HG03460 (cell line): ENCODE measurements around the gene STH.

Source experiments
- ATAC-seq: cut with Tn5 transposase; IDR thresholded peaks from one replicate; pipeline ENCODE4 v1.9.1; 2021; ENCODE audit not compliant: unreplicated experiment

Gene STH

DNA sequence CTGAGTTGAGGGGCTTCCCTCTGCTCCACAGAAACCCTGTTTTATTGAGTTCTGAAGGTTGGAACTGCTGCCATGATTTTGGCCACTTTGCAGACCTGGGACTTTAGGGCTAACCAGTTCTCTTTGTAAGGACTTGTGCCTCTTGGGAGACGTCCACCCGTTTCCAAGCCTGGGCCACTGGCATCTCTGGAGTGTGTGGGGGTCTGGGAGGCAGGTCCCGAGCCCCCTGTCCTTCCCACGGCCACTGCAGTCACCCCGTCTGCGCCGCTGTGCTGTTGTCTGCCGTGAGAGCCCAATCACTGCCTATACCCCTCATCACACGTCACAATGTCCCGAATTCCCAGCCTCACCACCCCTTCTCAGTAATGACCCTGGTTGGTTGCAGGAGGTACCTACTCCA is 26.0 kb downstream of the STH start:
- ATAC-seq, result no peak

DNA sequence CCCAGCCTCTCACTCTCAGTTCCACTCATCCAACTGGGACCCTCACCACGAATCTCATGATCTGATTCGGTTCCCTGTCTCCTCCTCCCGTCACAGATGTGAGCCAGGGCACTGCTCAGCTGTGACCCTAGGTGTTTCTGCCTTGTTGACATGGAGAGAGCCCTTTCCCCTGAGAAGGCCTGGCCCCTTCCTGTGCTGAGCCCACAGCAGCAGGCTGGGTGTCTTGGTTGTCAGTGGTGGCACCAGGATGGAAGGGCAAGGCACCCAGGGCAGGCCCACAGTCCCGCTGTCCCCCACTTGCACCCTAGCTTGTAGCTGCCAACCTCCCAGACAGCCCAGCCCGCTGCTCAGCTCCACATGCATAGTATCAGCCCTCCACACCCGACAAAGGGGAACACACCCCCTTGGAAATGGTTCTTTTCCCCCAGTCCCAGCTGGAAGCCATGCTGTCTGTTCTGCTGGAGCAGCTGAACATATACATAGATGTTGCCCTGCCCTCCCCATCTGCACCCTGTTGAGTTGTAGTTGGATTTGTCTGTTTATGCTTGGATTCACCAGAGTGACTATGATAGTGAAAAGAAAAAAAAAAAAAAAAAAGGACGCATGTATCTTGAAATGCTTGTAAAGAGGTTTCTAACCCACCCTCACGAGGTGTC is 26.6 kb downstream of the STH start:
- ATAC-seq, result no peak

DNA sequence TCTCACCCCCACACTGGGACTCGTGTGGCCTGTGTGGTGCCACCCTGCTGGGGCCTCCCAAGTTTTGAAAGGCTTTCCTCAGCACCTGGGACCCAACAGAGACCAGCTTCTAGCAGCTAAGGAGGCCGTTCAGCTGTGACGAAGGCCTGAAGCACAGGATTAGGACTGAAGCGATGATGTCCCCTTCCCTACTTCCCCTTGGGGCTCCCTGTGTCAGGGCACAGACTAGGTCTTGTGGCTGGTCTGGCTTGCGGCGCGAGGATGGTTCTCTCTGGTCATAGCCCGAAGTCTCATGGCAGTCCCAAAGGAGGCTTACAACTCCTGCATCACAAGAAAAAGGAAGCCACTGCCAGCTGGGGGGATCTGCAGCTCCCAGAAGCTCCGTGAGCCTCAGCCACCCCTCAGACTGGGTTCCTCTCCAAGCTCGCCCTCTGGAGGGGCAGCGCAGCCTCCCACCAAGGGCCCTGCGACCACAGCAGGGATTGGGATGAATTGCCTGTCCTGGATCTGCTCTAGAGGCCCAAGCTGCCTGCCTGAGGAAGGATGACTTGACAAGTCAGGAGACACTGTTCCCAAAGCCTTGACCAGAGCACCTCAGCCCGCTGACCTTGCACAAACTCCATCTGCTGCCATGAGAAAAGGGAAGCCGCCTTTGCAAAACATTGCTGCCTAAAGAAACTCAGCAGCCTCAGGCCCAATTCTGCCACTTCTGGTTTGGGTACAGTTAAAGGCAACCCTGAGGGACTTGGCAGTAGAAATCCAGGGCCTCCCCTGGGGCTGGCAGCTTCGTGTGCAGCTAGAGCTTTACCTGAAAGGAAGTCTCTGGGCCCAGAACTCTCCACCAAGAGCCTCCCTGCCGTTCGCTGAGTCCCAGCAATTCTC is 27.4 kb downstream of the STH start:
- no peak for ATAC-seq

DNA sequence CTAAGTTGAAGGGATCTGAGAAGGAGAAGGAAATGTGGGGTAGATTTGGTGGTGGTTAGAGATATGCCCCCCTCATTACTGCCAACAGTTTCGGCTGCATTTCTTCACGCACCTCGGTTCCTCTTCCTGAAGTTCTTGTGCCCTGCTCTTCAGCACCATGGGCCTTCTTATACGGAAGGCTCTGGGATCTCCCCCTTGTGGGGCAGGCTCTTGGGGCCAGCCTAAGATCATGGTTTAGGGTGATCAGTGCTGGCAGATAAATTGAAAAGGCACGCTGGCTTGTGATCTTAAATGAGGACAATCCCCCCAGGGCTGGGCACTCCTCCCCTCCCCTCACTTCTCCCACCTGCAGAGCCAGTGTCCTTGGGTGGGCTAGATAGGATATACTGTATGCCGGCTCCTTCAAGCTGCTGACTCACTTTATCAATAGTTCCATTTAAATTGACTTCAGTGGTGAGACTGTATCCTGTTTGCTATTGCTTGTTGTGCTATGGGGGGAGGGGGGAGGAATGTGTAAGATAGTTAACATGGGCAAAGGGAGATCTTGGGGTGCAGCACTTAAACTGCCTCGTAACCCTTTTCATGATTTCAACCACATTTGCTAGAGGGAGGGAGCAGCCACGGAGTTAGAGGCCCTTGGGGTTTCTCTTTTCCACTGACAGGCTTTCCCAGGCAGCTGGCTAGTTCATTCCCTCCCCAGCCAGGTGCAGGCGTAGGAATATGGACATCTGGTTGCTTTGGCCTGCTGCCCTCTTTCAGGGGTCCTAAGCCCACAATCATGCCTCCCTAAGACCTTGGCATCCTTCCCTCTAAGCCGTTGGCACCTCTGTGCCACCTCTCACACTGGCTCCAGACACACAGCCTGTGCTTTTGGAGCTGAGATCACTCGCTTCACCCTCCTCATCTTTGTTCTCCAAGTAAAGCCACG is 28.3 kb downstream of the STH start:
- no peak for ATAC-seq

DNA sequence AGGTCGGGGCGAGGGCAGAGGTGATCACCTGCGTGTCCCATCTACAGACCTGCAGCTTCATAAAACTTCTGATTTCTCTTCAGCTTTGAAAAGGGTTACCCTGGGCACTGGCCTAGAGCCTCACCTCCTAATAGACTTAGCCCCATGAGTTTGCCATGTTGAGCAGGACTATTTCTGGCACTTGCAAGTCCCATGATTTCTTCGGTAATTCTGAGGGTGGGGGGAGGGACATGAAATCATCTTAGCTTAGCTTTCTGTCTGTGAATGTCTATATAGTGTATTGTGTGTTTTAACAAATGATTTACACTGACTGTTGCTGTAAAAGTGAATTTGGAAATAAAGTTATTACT is 28.9 kb downstream of the STH start:
- no peak for ATAC-seq

DNA sequence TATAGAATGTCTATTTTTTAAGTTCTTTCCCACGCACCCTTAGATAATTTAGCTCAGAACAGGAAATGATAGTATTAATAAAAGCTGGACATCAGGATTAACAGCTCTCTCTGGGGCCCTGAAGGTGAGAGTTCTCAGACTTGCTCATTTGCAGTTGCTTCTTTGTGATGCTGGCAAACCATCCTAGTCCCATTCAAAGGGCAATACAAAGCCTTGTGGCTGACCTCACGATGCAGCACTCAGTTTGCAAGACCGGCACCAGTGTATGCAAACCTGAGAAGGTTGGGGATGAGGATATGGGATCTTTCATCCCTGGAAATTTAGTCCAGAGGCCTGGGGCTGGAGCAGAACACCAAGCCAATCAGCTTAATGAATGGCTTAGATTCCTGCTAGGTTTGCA is 29.3 kb downstream of the STH start:
- ATAC-seq, result no peak

DNA sequence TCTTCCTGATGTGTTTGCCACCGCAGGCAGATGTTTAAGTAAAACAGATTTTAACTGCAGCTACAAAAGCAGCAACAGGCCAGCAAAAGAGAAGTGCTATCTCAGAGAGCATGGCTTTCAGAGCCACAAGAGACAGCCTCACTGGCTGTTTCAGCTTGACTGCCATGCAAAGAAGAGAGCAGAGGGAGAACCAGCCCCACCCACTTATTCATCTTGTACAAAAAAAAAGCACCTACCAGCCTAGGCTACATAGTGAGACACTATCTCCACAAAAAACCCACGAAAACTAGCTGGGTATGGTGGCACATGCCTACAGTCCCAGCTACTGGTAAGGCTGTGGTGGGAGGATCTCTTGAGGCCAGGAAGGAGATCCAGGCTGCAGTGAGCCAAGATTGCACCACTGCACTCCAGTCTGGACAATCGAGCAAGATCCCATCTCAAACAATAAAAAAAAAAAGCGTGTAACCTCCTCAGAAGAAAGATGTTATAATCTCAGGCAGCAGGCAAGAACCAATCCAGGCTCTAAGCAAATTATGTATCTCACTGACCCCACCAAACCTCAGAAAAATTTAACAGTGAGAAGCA is 30.0 kb downstream of the STH start:
- ATAC-seq, result no peak

DNA sequence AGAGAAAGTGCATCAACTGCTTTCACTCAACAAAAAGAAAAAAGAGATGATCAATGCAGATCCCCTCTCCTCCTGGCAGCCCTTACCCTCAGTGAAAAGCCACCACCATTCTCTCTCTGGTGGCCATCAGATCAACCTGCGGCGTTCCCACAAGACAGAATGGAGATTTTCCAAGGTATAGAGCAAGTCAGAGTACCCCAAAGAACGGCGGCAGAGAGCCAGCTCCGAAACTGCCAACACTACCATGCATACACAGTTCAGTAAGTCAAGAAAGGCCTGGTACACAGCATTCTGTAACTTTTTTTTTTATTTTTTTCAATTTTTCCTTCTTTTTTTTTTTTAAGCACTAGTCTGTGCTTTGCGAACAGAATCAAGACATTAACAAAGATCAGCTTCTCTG is 30.6 kb downstream of the STH start:
- ATAC-seq, result no peak

DNA sequence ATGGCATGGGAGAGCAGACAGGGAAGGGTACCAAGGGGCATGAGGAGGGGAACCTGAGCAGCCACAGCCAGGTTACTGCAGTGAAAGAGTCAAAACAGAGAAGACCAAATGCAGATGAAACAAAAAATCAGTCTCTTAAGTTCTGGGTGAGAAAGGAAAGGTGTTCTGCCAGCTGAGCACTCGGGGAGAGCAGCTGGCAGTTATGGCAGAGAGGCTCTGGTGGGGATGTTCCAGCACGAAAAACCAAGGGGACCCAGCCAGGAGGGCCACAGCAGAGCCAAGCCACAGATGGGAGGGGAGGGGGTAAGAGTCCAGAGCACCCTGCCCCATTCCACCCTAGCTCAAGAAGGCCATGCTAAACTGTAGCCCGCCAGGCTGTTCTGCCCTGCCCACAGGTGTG is 31.7 kb downstream of the STH start:
- no peak for ATAC-seq

DNA sequence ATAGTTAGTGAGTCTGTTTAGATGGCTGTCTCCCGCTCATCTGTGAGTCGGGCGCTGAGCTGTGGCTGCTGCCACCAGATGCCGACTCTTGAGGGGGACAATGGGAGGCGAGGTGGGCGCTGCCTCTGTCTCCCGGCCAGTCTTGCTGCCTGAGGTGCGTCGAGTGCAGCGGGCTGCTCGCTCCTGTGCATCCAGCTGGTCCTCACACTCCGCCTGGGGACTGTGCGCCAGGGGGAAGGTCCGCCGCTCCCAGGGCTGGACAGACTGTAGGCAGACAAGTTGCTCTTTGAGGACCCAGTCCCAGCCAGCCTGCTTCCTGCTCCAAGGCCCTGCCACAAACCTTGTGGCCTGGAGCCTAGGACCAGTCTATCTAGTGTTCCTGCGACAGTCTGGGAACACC is 32.4 kb downstream of the STH start:
- ATAC-seq, result no peak

DNA sequence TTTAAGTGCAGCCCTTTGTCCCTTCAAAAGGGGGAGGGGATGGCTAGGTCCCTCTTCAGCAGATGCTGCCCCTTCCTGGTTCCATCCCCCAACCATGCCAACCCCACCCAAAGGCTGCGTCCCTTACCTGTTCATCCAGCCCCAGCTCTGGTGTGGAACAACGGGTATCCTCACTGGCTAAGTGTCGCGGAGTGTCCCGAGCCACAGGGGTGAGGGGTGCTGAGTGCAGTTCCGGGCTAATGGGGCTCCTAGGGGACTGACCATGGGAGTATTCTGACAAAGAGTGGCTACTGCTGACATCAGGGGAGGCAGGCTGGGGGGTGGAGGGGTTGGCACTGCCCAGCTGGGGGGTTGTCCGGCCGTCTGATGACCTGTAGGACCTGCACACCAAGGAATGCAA is 32.9 kb downstream of the STH start:
- no peak for ATAC-seq

DNA sequence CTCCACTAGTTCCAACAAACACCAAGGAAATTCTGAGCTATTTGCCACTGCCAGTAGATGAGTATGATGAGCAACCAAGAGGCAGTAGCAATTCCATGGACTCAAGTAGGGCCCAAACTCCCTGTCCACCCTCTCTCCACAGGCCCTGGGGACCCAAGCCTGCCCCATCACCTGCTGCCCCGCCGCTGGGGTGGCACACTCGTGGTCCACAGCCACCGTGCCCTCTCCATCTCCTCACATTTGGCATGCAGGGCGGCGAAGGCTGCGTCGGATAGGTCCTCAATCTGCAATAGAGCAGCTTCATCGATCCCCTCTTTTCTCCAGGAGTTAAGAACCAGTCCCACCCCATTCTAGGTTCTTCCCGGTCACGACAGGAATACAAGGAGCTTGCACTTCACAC is 33.9 kb downstream of the STH start:
- no peak for ATAC-seq

DNA sequence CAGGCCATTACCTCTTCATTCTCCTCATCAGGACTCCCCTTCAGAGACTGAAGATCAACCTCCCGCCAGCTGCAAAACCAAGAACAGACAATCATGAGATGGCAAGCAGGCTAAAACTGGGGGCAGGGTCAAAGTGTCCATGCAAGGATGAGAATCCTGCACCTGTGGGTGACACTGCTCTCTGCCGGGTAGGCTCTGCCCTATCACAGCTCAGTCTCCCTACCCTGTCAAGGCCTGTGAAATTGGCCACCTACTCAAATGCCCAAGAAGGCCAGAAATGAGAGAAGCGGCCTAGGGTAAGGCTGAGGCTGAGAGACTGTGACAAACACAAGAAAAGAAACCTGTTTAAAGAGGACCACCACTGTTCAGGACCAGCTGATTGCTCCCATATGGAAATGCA is 34.3 kb downstream of the STH start:
- no peak for ATAC-seq

DNA sequence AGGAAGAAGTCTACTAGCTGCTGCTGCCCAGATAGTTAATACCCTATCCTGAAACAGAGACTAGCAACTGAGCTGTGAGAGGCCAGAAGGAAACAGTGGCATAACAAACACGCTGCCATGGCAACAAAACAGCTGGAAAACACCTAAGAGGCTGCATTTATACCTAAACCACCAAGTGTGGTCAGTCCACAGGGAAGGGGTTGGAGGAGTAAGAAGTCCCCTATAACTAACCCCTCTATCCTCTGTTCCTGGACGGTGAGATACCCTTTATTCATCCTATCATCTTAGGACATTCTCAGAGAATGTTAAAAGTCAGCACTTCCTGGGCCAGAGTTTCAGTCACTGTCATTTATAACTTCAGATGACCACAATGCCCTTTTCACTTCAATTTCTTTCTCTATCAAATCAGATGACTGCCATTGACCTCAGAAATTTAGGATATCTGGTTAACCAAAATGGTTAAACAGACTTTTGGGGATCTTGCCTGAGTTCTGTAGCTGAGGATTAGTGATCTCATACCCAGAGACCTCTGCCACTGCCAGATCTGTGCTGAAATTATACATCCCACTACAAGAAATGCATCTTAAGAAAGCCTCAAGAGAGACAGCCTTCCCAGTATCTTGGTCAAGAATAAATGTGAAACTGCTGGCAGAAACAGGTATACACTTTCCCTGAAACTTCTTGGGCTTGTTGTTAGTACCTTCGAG is 36.2 kb downstream of the STH start:
- ATAC-seq, result no peak

DNA sequence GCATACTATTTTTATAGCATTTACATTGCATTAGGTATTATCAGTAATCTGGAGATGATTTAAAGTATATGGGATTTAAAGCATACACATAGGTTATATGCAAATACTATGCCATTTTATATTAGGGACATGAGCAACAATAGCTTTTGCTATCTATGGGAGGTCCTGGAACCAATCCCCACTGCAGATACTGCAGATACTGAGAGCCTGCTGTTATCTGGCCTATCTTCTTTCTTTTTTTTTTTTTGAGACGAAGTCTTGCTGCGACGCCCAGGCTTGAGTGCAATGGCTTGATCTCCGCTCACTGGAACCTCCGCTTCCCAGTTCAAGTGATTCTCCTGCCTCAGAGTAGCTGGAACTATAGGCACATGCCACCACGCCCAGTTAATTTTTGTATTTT is 37.4 kb downstream of the STH start:
- no peak for ATAC-seq

DNA sequence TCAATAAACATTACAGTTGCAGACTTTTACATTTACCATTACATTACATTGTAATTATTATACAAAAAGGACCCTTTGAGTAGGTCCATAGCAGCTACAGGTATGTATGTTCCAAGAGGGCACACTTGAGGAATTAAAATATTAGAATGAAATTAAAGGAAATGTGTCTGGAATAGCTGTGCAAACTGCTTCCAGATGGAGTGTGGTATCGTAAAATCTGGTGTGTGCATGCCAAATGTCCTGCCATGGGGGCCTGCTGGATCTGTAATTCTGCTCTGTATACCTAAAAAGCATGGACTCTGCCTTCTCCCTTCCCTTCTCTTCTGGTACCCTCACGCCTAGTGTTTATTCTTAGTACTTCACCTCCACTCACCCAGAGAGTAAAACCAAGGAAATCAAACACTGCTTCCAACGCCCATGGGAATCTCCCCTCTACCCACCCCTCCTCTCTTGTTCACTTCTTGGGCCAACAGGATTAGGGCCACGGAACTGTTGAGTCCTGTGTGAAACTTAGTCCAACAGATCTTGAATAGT is 38.7 kb downstream of the STH start:
- no peak for ATAC-seq

DNA sequence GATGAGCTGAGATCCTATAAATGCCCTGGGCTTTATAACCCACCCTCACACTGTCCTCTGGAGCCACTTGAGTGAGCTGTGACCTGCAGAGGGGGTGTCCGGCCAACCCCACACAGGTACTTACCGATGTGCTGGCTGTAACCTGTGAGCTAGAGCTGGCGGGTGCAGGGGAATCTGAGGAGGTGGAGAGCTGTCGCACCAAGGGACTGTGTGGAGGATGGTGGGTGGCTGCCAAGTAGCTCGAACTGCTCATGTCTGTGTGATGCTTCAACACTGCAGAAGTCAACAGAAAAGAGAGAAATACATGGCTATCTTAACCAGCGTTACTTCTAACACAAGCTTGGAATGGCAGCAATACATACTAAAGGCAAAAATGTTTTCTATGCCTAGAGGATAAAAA is 39.4 kb downstream of the STH start:
- no peak for ATAC-seq

DNA sequence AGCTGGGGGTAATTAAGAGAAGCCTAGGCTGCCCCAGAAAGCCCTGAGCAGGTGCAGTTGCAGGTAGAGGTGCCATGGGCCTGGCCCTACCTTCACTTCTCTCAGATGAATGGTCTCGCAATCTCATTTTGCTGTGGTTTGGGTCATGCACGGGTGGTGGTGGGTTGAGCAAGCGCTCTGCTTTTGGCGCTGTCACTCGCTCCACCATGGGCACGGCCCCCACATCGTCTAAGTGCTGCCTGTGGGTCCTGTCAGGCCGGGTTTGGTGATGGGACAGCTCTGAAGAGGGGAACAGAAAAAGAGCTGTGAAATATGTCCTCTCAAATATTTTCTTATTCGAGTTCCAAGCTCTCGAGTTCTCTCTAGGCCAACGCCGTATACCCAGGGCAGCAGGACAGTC is 39.9 kb downstream of the STH start:
- ATAC-seq, result no peak

DNA sequence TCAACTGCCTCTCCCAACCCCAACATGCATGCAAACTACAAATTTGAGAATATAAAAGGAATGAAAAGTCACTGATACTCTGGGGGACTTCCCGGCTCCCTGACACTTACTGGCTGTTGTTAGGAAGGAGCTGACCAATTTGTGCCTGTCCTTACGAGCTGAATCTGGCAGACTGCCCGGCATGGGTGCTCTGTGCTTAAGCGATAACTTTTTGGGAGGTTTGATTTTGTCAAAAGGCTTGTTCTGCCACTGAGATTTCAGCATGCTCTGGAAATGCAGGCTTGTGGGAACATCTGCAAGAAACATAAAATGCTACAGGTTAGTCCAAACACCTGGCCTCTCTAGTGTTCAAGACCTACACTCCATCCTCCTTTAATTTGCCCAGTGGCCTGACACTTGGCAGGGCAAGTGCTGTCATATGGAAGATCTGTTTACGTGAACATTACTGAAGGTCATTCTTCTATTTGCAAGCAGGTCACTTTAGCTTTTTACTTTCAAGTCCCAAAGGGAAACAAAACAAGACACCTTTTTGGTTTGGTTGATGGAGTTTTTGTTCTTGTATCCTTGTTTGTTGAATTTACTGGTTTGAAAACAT is 40.6 kb downstream of the STH start:
- no peak for ATAC-seq

DNA sequence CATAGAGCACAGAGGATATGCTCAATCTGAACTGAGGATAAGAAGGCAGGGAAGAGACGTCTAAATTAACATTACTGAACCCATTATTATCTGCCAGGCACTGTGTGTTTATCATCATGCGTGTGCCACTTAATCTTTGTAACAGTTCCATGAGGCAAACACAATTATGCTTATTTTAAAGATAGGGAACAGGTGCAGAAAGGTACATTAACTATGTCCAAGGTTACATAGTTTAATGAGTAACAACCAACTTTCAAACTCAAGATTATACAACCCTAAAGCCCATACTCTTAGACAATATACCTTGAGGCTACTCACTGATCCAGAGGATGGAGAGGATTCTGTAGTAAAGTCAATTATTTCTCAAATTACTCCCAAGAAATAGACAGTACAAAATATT is 43.2 kb downstream of the STH start:
- ATAC-seq, result no peak
